ENCODE data around the gene OSTF1.

Gene OSTF1

DNA sequence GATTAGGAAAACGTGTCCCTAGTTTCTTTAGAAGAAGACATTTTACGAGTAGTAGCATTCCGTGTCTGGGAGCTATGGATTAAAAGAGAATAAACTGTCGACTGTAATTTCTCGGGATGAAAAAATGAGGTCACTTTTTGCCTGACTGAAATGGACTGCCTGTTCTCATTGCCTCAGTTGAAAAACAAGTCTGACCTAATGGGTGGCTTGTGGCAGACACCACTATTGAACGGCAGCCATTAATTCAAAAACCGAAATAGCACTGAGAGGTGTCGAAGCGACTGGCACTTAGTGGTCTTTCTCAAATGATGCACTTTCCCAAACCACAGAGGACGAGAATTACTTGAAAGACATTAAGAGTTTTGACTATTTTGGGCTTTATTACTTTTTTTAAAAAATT is 35.4 kb downstream of the OSTF1 start:
- DNase-seq = no peak

DNA sequence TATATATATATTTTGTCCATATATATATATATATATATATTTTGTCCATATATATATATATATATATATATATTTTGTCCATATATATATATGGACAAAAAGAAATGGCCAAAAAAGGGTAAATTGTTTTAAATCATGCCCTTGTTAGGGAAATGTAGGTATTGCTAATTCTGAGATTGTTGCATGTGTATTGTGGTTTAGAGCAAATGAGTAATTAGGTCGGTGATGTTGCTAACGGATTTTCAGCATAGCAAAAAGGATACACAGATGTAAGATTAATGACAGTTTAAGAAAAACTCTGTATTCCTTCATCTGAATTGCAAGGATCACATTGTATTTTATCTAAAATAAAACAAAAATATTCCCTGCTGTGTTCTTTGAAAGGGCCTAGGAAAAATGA is 40.2 kb downstream of the OSTF1 start:
- no peak for DNase-seq

DNA sequence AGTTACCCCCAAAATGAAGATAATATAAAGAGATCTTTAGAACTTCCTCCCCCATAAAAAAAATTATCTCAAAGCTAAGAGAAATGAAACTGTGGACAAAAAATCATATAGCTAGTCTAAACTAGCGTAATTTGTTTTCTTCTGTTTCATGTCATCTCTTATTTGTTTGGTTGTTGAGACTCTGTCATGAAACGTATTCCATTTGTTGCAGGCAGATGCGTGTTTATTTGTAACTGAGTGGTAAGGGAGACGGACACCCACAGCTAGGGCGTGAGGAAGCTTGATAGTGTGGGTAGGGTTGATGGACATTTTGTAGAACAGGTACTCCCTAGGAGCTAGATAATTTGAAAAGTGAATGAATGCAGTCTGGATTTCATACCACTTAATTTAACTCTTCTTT is 41.9 kb downstream of the OSTF1 start:
- DNase-seq = no peak

DNA sequence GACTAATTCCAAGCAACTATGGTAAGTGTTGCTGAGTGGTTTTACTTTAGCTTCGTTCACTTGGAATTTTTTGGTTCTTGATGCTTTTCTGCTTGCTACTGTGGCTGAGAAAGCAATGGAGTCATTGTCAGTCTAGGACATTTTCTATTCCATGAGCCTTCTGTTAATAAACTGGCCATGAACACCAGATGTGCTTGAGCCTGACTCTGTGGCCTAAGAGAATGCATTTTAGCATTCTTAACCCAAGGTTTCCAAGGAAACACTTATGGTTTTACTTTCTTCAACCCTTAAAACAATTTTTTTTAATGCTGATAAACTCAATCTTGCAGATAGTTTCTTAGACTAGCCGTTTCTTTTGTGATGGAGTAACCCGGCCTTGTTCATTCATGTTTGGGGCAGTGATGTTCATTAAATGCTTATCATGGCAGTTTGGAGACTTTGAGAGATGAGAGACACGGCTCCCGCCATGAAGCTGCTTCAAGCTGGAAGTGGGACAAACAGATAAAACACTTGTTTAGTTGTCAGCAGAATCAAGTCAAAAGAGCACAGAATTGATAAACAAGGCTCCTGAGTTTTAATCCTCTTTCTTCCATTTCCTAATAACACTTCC is 42.4 kb downstream of the OSTF1 start:
- DNase-seq = no peak

GRCh38 chr9:75131700-75132099 is 43.4 kb downstream of the OSTF1 start:
- DNase-seq = no peak

- DNase-seq = no peak
Measured at GRCh38 chr9:75132244-75132643, 43.9 kb downstream of the OSTF1 start.

- DNase-seq = no peak
Measured at GRCh38 chr9:75133396-75133795, 45.1 kb downstream of the OSTF1 start.

DNA sequence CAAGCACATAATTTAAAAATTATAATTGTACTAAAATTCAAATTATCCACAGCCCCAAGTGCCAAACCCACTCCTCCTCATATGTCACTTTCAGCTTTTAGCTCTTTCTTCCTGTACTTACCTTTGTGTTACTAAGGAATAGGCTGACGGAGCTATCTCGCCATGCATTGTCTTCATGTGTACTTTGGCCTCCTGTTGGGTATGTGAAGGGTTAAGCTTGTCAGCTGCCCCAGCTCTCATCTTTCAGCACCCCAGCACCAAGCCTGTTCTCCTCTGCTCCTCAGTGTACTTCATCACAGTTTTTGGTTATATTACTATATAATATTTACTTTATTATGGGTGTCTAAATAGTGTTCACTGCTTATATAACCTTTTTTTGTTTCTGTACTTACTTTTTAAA is 46.2 kb downstream of the OSTF1 start:
- no peak for DNase-seq

DNA sequence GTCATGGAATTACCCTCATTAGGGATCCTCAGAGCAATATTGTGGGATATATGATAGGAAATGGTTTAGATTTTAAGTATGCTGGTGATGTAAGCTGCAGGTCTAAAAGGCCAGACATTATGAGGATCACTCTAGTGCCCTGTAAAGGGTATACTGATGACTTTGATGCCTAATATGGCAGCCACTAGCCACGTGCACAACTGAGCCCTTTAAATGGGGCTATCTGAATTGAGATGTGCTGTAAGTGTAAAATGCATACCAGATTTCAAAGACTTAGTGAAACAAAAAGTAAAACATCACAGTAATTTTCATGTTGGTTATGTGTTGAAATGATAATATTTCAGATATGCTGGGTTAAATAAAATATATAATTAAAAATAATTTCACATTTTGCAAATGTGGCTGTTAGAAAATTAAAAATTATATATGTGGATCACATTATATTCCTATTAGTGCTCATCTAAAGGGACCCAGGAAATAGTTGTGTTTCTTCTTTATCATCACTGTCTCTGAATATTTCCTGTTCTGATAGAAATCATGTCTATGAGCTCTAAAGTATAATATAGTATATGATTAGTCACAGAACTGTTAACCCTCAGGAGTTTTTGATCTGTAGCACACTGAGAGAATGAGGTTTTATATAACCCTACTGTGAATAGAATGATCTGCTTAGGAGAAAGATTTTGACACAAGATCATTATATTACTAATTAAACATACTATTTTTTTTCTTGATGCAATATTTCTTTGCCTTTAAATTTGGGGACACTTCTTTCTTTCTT is 50.1 kb downstream of the OSTF1 start:
- DNase-seq = peak; percentile 12

- DNase-seq = no peak
Measured at GRCh38 chr9:75139201-75139600, 50.9 kb downstream of the OSTF1 start.

- DNase-seq = no peak
Measured at GRCh38 chr9:75140261-75140660, 51.9 kb downstream of the OSTF1 start.

DNA sequence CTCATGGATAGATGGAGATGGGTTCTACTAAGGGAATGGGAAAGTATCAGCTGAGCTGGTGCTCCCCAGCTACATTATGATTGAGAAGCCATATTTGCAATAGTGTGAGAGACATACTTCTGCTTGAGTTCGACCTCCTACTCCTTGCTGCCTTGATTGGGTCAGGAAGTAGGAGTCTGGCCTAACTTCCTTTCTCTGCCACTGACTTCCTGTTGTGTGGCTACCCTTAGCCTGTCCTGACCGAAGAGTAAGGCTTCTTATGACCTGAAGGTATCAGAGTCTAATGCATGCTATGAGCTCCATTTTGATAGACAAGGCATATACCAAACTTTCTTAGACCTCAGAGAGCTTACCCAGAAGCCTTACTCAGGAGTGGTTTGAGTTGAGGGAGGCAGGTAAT is 53.9 kb downstream of the OSTF1 start:
- DNase-seq = peak; percentile 36

DNA sequence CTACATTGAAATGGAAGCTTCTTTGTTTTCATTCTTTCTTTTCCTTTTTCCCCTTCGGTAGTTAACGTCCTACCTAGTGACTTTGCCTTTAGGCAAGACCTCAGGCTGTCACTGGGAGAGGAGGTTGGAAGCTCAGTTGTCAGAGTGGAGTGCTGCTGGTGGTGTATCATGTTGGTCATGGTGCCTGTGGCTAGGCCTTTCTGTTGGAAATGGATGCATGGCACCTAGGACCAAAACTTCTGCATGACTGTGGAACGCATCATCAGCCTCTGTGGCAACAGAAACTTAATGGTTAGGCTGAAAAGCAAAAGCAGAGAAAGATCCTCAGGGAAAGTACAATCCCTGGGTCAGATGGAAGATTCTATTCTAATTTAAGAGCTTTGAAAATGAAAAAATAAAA is 57.9 kb downstream of the OSTF1 start:
- no peak for DNase-seq

DNA sequence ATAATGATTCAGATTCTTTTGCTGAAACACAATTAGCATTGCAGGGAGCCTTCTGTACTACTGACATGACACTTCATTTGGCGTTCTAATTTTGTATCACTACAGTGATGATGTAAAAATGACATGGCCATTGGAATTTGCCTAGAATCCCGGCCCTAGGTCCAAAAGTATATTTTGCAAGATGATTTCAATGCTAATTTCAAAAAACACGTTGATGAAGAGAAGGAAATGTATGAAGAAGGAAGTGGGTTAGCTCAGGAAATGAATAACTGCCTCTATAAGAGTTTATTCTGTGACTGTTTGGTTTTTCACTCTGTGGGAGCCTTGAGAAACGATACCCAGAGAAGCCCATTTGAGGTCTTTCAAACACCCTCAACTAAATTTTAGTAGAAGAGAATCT is 59.3 kb downstream of the OSTF1 start:
- DNase-seq = peak; percentile 21

- DNase-seq = peak; percentile 27
Measured at GRCh38 chr9:75148561-75148960, 60.2 kb downstream of the OSTF1 start.

DNA sequence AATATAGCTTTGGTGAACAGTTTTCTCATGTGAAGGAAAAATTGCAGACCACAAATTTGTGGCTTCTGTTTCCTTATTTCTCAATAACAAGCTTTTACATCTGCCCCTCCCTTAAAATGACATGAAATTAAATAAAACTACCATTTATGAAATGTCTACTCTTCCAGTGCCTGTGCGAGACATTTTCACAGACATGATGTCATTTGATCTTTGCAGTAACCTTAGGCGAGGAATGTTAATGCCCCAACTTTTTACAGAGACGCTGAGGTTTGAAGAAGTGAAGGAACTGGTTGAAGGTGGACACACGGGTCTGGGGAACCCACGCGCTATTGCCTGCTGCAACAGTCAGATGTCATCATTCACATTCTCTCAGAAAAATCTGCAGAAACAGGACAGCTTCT is 61.5 kb downstream of the OSTF1 start:
- peak; percentile 16 for DNase-seq

- DNase-seq = no peak
Measured at GRCh38 chr9:75150512-75150911, 62.2 kb downstream of the OSTF1 start.

DNA sequence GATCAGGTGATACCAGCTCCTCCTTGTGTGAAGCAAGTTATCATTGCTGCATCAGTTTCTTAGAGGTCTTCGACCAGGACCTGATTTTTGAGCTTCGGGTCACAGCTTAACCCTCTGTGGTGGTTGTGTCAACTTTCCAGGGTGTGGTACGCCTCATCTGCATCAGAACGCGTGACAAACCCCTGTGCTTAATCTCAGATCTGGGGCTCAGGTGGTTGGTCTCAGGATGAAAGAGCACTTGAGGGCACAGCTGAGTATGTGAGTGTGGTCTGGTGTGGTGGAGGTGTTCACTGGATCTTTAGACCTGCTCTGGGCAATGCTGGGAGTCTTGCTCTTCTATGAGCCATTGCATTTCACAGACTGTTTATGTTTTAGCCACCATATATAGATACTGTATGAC is 64.1 kb downstream of the OSTF1 start:
- DNase-seq = peak; percentile 67

DNA sequence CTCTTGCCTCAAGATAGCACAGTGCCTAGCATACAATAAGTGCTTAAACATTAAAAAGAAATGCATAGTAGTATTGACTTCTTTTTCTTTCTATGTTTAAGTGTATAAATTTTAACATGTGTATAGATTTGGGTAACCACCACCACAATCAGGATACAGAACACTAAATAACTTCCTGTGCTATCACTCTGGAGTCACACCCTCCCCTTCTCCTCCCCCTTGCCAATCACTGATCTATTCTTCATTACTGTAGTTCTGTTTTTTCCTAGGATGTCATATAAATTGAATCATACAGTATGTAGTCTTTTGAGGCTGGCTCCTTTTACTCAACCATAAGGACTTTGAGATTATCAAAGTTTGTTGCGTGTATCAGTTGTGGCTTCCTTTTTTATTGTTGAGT is 68.5 kb downstream of the OSTF1 start:
- DNase-seq = no peak

GRCh38 chr9:75161116-75161857 is 73.0 kb downstream of the OSTF1 start:
- no peak for DNase-seq

GRCh38 chr9:75163764-75164163 is 75.5 kb downstream of the OSTF1 start:
- no peak for DNase-seq

DNA sequence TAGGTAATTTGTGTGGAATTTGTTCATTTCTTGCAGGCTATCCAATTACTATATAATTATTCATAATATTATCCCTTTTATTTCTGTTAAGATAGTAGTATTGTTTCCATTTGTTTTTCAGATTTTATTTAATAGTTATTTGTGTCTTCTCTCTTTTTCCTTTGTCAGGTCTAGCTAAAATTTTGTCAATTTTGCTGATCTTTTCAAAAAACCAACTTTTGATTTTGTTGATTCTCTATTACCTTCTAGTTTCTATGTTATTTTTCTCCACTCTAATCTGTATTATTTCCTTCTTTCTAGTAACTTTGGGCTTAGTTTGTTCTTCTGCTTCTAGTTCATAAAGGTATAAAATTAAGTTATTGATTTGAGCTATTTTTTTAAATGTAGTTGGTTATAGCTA is 76.3 kb downstream of the OSTF1 start:
- no peak for DNase-seq

- no peak for DNase-seq
Measured at GRCh38 chr9:75167281-75167680, 79.0 kb downstream of the OSTF1 start.

All from CD4-positive, alpha-beta T cell treated with Interleukin-6 for 4 hours (primary cell).